Measurements from ENCODE around the gene TEF.
A peak's percentile ranks its signal among the peaks of the same experiment; 100 is the strongest.
"Not testable (repeated sequence)": the region's sequence is repeated elsewhere in the genome, so short reads cannot be mapped to it uniquely, and the experiment has no call there.

TEF gene

DNA sequence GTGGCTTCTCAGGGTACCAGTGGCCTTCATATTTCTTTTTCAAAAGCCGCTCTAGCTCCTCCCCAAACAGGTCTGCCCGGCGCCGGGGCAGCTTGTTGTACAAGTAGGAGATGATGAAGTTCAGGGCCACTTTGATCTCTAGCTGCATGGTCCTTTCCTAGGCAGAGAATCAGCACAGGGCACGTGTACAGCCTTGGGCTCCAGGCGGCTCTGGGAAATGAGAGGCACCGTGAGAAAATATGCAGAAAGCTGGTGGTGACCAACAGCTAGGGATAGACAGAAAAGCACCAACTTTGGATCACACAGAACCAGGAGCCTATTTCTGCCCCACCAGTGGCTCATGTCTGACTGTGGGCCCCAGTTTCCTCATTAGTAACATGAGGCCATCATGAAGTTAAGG, 55.5 kb downstream of the TEF start:
- Histone ChIP-seq H3K4me1 (ENCODE audit: control insufficient read depth, insufficient read depth, low read length) (peaks cover 1% of the 10 kb centered on the region), H3K9me3 (ENCODE audit: control insufficient read depth, low read length) (no peaks in the 10 kb centered on the region), H3K4me3 (ENCODE audit: low read length) (no peak overlapping the region), H3K27me3 (ENCODE audit: control insufficient read depth, insufficient read depth, low read length) (no peaks in the 10 kb centered on the region), H3K36me3 (ENCODE audit: control insufficient read depth, insufficient read depth, low read length) (peaks cover 24% of the 10 kb centered on the region), H3K9ac (ENCODE audit: low read length) (no peak overlapping the region)

DNA sequence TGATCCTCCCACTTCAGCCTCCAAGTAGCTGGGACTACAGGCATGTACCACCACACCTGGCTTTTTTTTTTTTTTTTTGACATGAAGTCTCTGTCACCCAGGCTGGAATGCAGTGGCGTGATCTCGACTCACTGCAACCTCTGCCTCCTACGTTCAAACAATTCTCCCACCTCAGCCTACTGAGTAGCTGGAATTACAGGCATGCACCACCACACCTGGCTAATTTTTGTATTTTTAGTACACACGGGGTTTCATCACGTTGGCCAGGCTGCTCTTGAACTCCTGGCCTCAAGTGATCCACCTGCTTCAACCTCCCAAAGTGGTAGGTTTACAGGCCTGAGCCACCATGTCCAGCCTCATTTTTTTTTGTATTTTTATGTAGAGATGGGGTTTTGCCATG, 58.8 kb downstream of the TEF start:
- not testable (repeated sequence) for H3K27me3 ChIP-seq (ENCODE audit: control insufficient read depth, insufficient read depth, low read length)
- peaks cover 15% of the 10 kb centered on the region for H3K36me3 ChIP-seq (ENCODE audit: control insufficient read depth, insufficient read depth, low read length)

DNA sequence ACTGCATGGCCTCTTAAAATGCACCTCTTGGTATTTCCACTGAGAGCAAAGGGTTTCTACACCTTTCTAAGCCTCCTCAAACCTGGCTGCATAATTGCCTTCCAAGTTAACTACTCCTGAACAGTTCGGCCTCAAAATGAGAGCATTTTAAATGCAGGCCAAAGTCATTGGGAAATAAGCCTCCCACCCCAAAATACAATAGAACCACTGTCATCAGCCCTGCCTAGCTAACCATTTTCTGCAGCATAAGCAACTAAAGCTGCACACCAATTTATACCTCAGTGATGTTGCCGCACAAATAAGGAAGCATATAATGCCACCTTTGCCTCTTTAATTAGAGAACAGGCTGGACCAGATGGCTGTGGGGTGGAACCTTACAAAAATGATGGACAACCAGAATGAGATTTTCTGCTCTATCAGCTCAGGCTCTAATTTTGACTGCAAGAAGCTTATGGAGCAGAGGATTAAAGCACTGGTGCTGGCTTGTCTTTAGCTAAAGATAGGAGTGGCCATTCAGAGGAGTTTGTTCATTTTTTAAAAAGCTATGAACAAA, 60.6 kb downstream of the TEF start:
- Histone ChIP-seq H3K4me1 (ENCODE audit: control insufficient read depth, insufficient read depth, low read length) (peaks cover 17% of the 10 kb centered on the region), H3K4me3 (ENCODE audit: low read length) (no peak overlapping the region), H3K9me3 (ENCODE audit: control insufficient read depth, low read length) (no peaks in the 10 kb centered on the region)

More for the DNA sequence above, 58.8 kb downstream of the TEF start:
- H3K4me1 ChIP-seq (ENCODE audit: control insufficient read depth, insufficient read depth, low read length): peaks cover 17% of the 10 kb centered on the region
- H3K9ac ChIP-seq (ENCODE audit: low read length); H3K4me3 ChIP-seq (ENCODE audit: low read length); H3K9me3 ChIP-seq (ENCODE audit: control insufficient read depth, low read length): not testable (repeated sequence)

DNA sequence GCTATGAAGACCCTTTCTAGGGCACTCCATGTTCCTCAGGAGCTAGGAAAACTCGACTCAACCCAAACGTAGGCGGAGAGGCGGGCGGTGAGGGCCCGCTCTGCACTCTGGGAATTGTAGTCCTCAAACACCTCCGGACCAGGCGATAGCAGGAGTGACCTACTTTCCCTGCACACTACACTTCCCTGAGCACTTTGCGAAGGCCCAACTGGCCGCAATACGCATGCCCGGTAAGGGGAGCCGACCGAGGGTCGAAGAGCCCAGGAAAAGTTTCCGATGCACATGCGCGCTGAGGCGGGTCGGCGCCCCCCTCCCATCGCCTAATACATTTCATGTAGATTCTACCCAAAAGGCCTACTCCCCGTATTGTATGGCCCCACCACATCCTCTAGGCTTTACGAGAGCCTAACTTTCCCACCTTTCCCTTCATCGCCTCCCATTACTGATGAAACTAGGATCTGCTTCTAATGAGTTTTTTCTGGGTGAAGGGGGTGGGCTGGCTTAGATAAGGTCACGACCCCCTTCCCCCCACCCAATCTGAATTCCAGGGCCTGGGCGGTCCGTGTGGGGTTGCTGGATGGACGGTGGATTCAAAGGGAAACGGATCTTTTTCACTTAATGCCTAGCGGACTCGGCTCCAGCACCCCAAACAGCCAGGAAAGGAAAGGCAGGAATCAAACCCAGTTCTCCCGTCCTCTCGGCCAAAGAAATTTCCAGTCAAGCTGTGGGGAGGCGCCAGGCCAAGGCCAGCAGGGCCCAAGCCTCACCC, 62.8 kb downstream of the TEF start:
- Histone ChIP-seq H3K27me3 (ENCODE audit: control insufficient read depth, insufficient read depth, low read length) (no peaks in the 10 kb centered on the region), H3K9ac (ENCODE audit: low read length) (peak overlapping the region; percentile 93), H3K9me3 (ENCODE audit: control insufficient read depth, low read length) (no peaks in the 10 kb centered on the region), H3K4me3 (ENCODE audit: low read length) (peak overlapping the region; percentile 84), H3K36me3 (ENCODE audit: control insufficient read depth, insufficient read depth, low read length) (no peaks in the 10 kb centered on the region), H3K4me1 (ENCODE audit: control insufficient read depth, insufficient read depth, low read length) (peaks cover 27% of the 10 kb centered on the region)

More for the DNA sequence above, 60.6 kb downstream of the TEF start:
- no peaks in the 10 kb centered on the region for H3K27me3 ChIP-seq (ENCODE audit: control insufficient read depth, insufficient read depth, low read length)
- no peaks in the 10 kb centered on the region for H3K36me3 ChIP-seq (ENCODE audit: control insufficient read depth, insufficient read depth, low read length)
- H3K9ac ChIP-seq (ENCODE audit: low read length): no peak overlapping the region

DNA sequence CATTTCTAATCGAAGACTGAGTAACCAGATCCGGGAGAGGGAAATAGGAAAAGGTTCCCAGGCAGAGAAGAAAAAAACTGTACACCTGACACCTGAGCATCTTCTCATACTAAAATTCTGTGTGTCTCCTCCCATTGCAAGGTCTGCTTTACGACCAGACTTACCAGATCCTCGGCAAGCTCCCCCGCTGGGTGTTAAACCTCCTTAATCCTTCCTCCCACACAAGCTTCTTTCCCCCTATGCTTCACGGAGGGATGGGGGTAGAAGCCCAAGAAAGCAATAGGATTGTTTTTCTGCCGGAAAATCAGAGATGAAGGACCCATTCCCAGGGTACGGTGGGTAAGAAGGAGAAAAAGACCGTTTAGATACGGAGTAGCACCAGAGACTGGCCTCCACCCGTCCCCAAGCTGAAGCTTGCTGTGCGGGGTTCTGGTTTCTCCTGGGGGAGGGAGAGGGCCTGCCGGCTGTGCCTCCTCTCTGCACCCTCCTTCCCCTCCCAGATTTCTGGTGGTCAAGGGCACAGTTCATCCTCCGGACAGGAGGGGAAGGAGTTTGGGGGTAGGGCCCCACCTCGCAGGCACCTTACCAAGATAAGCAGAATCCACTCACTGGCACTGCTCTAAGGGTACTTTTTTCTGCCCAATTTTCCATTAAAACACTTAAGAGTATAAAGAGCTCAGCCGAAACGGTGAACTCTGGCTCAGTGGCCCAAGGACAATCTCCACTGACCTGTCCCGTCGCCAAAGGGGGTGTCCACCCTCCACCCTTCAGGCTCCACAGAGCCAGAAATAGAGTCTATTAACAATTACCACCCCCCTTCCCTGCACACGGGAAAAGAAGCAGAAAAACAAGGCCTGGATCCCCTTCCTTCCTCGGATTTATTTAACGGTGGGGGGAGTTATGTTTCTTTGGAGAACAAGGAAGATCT, 63.7 kb downstream of the TEF start:
- H3K36me3 ChIP-seq (ENCODE audit: control insufficient read depth, insufficient read depth, low read length): no peaks in the 10 kb centered on the region
- peak overlapping the region; percentile 93 for H3K9ac ChIP-seq (ENCODE audit: low read length)
- peaks cover 27% of the 10 kb centered on the region for H3K4me1 ChIP-seq (ENCODE audit: control insufficient read depth, insufficient read depth, low read length)
- H3K27me3 ChIP-seq (ENCODE audit: control insufficient read depth, insufficient read depth, low read length): no peaks in the 10 kb centered on the region
- H3K9me3 ChIP-seq (ENCODE audit: control insufficient read depth, low read length): no peaks in the 10 kb centered on the region
- peak overlapping the region; percentile 84 for H3K4me3 ChIP-seq (ENCODE audit: low read length)

DNA sequence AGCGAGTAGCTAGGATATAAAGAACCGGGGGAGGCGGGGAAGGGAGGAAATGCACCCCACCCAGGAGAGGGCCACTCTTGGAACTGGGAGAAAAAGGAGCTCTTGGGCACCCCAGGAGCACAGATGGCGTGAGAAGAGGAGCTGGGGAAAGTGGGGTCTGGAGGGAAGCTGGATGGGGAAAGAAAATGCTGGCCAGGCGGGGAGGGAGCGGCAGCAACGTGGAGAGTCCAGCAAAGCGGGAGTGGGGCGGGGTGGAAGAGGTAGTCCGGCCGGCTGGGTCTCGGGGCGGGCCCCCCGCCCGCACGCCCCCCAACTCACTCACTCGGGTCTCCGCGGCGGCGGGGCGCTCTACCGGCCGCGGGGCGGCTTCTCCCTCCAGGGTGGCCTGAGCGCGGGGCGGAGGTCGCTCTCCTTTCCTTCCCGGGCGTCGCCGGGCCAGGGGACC, 64.3 kb downstream of the TEF start:
- no peaks in the 10 kb centered on the region for H3K9me3 ChIP-seq (ENCODE audit: control insufficient read depth, low read length)
- H3K36me3 ChIP-seq (ENCODE audit: control insufficient read depth, insufficient read depth, low read length): no peaks in the 10 kb centered on the region
- H3K4me1 ChIP-seq (ENCODE audit: control insufficient read depth, insufficient read depth, low read length): peaks cover 27% of the 10 kb centered on the region
- peak overlapping the region; percentile 84 for H3K4me3 ChIP-seq (ENCODE audit: low read length)
- H3K27me3 ChIP-seq (ENCODE audit: control insufficient read depth, insufficient read depth, low read length): no peaks in the 10 kb centered on the region
- peak overlapping the region; percentile 93 for H3K9ac ChIP-seq (ENCODE audit: low read length)

DNA sequence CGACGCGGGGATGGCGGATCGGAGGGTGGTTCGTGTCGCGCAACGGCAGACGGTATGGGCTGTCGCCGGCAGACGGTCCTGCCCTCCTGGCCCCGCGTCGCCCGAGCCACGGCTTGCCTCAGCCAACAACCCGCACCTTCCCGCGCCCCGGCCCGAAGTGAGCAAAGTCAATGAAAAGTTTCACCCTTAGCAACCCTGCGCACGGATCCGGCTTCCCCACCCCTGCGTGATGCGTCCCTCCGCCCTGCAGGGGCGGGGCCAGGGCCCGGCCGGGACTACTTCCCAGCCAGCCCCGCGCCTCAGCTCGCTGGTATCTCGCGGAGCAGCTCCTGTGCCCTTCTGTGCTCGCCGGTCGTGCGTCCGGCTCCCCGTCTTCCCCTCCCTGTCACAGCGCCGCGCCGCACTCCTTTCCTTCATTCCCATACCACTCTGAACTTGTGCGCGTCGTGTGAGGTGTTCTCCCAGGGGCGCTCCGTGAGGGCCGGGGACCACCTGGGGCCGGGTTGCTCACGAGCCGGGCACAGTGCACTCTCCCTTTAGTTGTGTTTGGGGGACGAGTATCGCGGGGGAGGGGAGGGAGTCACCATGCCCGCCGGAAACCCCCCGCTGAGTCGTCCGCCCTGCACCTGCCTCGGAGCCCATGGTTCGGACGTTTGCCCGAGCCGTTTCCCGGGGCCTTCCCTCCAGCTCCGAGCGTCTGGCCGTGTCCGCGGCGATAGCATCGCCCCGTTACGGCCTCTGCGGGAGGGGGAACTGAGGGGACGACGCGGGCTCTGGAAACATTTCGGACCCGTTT, 65.1 kb downstream of the TEF start, which contains the start of gene TOB2:
Gene TOB2 (minus strand): TSS at position 163 of the 796 bp plus-strand sequence. CDS start 9,456 bp downstream, outside the sequence.
- H3K36me3 ChIP-seq (ENCODE audit: control insufficient read depth, insufficient read depth, low read length): no peaks in the 10 kb centered on the region
- H3K4me3 ChIP-seq (ENCODE audit: low read length): peak within 1 kb of the TSS; percentile 93
- H3K4me1 ChIP-seq (ENCODE audit: control insufficient read depth, insufficient read depth, low read length): peaks cover 27% of the 10 kb centered on the region
- H3K9me3 ChIP-seq (ENCODE audit: control insufficient read depth, low read length): no peaks in the 10 kb centered on the region
- peak within 1 kb of the TSS; percentile 93 for H3K9ac ChIP-seq (ENCODE audit: low read length)
- no peaks in the 10 kb centered on the region for H3K27me3 ChIP-seq (ENCODE audit: control insufficient read depth, insufficient read depth, low read length)

DNA sequence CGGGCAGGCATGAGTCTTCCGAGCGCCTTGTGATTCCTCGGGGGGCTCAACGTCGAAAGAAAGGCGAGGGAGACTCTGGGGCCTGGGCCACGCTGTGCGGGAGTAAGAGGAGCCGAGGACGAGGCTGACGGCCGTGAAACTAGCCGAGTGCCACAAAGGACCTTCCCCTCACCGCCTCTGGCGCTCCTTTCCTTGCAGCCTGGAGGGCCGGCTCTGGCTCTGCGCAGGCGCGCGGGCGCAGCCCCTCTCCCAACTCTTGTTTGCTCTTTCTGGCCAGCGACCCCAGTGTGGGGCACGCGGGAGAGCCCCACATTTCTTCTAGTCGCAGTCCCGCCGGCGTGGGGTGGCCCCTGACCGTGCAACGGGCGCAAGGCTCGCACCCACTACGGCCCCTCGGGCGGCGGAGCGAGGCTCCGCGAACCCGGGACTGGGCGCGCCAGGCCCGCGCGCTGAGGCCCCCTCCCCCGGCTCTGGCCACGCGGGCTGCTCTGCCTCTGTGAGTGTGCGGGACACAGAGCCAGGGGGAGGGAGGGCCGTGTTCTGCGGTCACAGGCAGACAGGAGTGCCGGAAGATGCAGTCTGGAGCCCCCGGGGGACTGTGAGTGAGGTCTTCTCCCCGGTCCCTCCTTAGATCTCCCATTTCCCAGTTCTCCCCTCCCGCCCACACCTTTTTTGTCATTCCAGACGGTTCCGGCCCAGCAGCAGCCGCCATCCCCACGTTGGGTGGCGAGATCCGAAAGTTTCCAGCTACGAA, 65.9 kb downstream of the TEF start:
- no peaks in the 10 kb centered on the region for H3K27me3 ChIP-seq (ENCODE audit: control insufficient read depth, insufficient read depth, low read length)
- H3K9me3 ChIP-seq (ENCODE audit: control insufficient read depth, low read length): no peaks in the 10 kb centered on the region
- peak overlapping the region; percentile 93 for H3K9ac ChIP-seq (ENCODE audit: low read length)
- peak overlapping the region; percentile 93 for H3K4me3 ChIP-seq (ENCODE audit: low read length)
- H3K4me1 ChIP-seq (ENCODE audit: control insufficient read depth, insufficient read depth, low read length): peaks cover 21% of the 10 kb centered on the region
- H3K36me3 ChIP-seq (ENCODE audit: control insufficient read depth, insufficient read depth, low read length): no peaks in the 10 kb centered on the region

DNA sequence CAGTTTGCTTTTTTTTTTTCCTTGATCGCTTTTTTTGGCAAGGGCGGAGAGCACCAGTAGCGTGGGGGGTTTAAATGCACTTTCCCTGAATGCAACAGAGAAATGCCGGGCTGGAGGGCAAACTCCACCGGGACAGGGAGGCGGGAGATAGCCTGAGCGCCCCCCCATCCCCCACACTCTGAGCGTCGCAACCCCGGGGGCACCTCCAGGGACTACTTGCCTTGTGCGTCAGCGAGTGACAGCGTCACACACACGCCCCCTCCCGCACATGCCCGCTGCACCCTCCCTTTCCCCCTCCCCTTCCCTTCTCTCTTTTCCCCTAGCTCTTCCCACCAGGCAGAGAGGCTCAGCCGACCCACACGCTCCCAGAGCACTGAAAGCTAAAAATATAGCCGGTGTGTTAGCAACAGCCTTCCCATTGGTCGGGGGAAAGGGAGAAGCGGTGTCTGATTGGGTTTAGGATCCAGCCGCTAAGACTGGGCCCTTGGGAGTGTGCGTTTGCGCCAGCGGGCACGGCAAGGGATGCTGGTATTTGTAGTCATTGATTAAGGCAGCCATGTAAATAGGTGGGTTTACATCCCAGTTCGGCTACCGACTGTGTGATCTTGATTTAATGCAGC, 66.6 kb downstream of the TEF start:
- Histone ChIP-seq H3K9ac (ENCODE audit: low read length) (peak overlapping the region; percentile 93), H3K4me3 (ENCODE audit: low read length) (peak overlapping the region; percentile 93), H3K9me3 (ENCODE audit: control insufficient read depth, low read length) (no peaks in the 10 kb centered on the region), H3K27me3 (ENCODE audit: control insufficient read depth, insufficient read depth, low read length) (no peaks in the 10 kb centered on the region), H3K36me3 (ENCODE audit: control insufficient read depth, insufficient read depth, low read length) (no peaks in the 10 kb centered on the region), H3K4me1 (ENCODE audit: control insufficient read depth, insufficient read depth, low read length) (peaks cover 15% of the 10 kb centered on the region)

Data from mucosa of stomach (tissue), 1 donor.